Transverse colon (tissue), 4 donors: ENCODE results near the gene CASK.

Source experiments
- POLR2A ChIP-seq: fragments of 450-650 bp; IDR thresholded peaks from one replicate; pipeline ENCODE4 v1.6.1; 2016; ENCODE audit warnings: antibody characterized with exemption, mild to moderate bottlenecking, moderate library complexity
- POLR2AphosphoS5 ChIP-seq, 3 donors: sonication (generic); formaldehyde crosslinking; IDR thresholded peaks; one replicate each; pipeline ENCODE4 v1.6.1; 2016; ENCODE audit warnings: antibody characterized with exemption in 3 of 3
- TF ChIP-seq, protein P1 (sequence below), 5 experiments: fragments of 200-600 bp in 3 of 5; fragments of 450-650 bp in 2 of 5; sonication (generic) in 3 of 5; IDR thresholded peaks; 1 replicate in 2 of 5; 2 replicates in 3 of 5; pipeline ENCODE4 v1.5.1; 2016 to 2017; ENCODE audit warnings: antibody characterized with exemption in 5 of 5, inconsistent platforms in 3 of 5, mild to moderate bottlenecking in 2 of 5, moderate library complexity in 1 of 5

DNA sequence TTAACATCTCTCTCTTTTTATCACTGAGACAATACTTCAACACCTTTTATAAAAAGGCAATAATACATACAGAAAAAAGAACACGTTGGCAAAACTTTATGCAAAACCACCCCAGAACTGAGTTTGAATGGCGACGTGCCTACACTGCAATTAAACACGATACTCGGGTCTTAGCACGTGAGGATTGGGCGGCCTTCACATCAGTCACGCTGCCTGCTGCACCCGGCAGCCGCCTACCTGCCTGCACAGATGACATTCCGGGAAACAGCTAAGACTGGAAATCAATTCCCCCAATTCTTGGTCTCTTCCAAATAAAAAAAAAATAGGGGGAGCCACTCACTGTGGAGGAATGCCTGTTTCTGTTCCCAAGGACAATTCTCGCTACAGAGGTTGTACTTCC lies 408.0 kb downstream of the CASK start:
- TF ChIP-seq, protein P1, sequence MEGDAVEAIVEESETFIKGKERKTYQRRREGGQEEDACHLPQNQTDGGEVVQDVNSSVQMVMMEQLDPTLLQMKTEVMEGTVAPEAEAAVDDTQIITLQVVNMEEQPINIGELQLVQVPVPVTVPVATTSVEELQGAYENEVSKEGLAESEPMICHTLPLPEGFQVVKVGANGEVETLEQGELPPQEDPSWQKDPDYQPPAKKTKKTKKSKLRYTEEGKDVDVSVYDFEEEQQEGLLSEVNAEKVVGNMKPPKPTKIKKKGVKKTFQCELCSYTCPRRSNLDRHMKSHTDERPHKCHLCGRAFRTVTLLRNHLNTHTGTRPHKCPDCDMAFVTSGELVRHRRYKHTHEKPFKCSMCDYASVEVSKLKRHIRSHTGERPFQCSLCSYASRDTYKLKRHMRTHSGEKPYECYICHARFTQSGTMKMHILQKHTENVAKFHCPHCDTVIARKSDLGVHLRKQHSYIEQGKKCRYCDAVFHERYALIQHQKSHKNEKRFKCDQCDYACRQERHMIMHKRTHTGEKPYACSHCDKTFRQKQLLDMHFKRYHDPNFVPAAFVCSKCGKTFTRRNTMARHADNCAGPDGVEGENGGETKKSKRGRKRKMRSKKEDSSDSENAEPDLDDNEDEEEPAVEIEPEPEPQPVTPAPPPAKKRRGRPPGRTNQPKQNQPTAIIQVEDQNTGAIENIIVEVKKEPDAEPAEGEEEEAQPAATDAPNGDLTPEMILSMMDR (IDR thresholded peaks at IDR 0.05), result no peak
- no peak for TF ChIP-seq POLR2A
- TF ChIP-seq POLR2AphosphoS5 (IDR thresholded peaks at IDR 0.05), result no peak
